Pancreas (tissue), 10 donors: ENCODE measurements around the gene OR4K17. TPM values are rescaled to one million over a fixed set of nuclear protein-coding genes. Genes with fewer than 3 reads are reported as not detected.
"Not testable (repeated sequence)": the region's sequence is repeated elsewhere in the genome, so short reads cannot be mapped to it uniquely, and the experiment has no call there.

Experiments
- ATAC-seq, 4 donors: fragments of 200-7000 bp; cut with Tn5 transposase; one replicate each; pipeline versions ENCODE4 v1.8.0 to v1.9.1; 2020; ENCODE audit warnings: mild to moderate bottlenecking in 4 of 4, moderate library complexity in 4 of 4
- DNase-seq, 6 donors: peaks; one replicate each; pipeline ENCODE4 v3.0.0-alpha.2; 2020
- FAIRE-seq: peaks from 2 replicates; lab custom pipeline; 2012; peaks lifted over from hg19 to GRCh38; lab: Jason Lieb, UNC
- H3K27ac ChIP-seq, 4 donors: fragments of 200-600 bp; sonication (generic); 1 replicate in 3 of 4; 2 replicates in 1 of 4; pipeline versions ENCODE4 v1.5.0 to v1.8.0; 2020
- H3K27me3 ChIP-seq, 4 donors: fragments of 200-600 bp; one replicate each; pipeline ENCODE4 v1.8.0; 2021
- H3K36me3 ChIP-seq, 3 donors: fragments of 200-600 bp; sonication (generic) in 1 of 3; one replicate each; pipeline versions ENCODE4 v1.5.0 to v1.8.0; 2020 to 2021
- H3K4me1 ChIP-seq, 3 donors: fragments of 200-600 bp; one replicate each; pipeline ENCODE4 v1.8.0; 2021
- H3K4me3 ChIP-seq, 4 donors: fragments of 200-600 bp; sonication (generic) in 2 of 4; one replicate each; pipeline versions ENCODE4 v1.5.0 to v1.8.0; 2020 to 2021
- H3K9me3 ChIP-seq, 4 donors: fragments of 200-600 bp; one replicate each; pipeline ENCODE4 v1.8.0; 2021
- WGBS, 2 donors: extraction: QIAGEN DNeasy Blood & Tissue Kit; methylation state at CpG; one replicate each; pipeline ENCODE4 v1.1.7; 2013; 5-methylcytosine and 5-hydroxymethylcytosine counted together
- intact Hi-C, 3 donors: fragments of 100-400 bp; cut with DNase I; formaldehyde crosslinking; loops; one replicate each; pipeline versions ENCODE4 v1.11.1 to v1.14.2; 2022
- polyA plus RNA-seq, 2 donors: library from polyadenylated mRNA; stranded (reverse); fragments of 200-250 nt; gene quantifications; one replicate each; pipeline ENCODE4 v1.2.3, GENCODE V29; 2013
- total RNA-seq, 6 donors: library from RNA; stranded (reverse); fragmentation: NEBNext Ultra II Directional in 4 of 6; extraction: Animal tissue kit (Norgen Biotek cat#: 25700) in 4 of 6; gene quantifications; one replicate each; pipeline versions ENCODE4 v1.2.1 to v1.2.4, GENCODE V29; 2021 to 2023
- TF ChIP-seq, protein P1 (sequence below), 4 donors: fragments of 200-600 bp; sonication (generic) in 3 of 4; IDR thresholded peaks; one replicate each; pipeline versions ENCODE4 v1.5.0 to v1.8.0; 2021; ENCODE audit warnings: antibody characterized with exemption in 4 of 4
- donor health status: healthy with polysubstance abuse.
- donor health status: DM: no; HTN: no; CAD: no; lungs with moderate emphysema.
- donor health status: DM: no; HTN: no; CAD: no.
- donor health status: control.
- donor health status: control.
- donor health status: Bipolar disorder and iron deficiency.
- donor health status: DM: yes; HTN: yes; CAD: no.
- donor health status: DM: no; HTN: no; CAD: no.
- donor health status: DM: no; HTN: no; CAD: no.
- donor health status: DM: yes; HTN: yes; CAD: no.

OR4K17 gene, protein sequence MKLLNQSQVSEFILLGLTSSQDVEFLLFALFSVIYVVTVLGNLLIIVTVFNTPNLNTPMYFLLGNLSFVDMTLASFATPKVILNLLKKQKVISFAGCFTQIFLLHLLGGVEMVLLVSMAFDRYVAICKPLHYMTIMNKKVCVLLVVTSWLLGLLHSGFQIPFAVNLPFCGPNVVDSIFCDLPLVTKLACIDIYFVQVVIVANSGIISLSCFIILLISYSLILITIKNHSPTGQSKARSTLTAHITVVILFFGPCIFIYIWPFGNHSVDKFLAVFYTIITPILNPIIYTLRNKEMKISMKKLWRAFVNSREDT
- total RNA-seq (not detected), polyA plus RNA-seq (not detected)

DNA sequence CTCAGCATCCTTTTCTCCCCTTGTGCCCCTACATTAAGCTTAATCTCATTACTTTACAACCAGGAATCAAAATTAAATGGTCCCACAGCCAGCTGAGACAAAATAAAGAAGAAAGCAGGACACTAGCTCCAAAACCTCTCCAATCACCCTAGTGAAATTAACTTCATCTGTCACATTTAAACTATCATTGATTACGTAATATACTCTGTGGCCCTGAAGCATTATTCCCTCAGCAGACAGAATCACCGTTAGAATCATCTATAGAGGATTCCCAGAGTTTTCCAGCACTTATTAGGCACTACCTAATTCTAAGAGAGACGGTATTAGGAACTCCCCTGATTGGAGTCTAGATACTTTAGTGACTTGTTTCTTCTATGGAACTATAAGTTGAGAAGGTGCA, at the start of gene OR4K17:
TSS of gene OR4K17 (plus strand) at position 302 of the 400 bp plus-strand sequence. CDS start 6,761 bp downstream, outside the sequence.
- no peak for ATAC-seq
- H3K4me1 ChIP-seq = no peaks in the 10 kb centered on the region
- no peaks in the 10 kb centered on the region for H3K27me3 ChIP-seq
- intact Hi-C loops = no loop called here
- H3K27ac ChIP-seq = no peak within 1 kb of the TSS
- H3K36me3 ChIP-seq = no peaks in the 10 kb centered on the region
- TF ChIP-seq, protein P1, sequence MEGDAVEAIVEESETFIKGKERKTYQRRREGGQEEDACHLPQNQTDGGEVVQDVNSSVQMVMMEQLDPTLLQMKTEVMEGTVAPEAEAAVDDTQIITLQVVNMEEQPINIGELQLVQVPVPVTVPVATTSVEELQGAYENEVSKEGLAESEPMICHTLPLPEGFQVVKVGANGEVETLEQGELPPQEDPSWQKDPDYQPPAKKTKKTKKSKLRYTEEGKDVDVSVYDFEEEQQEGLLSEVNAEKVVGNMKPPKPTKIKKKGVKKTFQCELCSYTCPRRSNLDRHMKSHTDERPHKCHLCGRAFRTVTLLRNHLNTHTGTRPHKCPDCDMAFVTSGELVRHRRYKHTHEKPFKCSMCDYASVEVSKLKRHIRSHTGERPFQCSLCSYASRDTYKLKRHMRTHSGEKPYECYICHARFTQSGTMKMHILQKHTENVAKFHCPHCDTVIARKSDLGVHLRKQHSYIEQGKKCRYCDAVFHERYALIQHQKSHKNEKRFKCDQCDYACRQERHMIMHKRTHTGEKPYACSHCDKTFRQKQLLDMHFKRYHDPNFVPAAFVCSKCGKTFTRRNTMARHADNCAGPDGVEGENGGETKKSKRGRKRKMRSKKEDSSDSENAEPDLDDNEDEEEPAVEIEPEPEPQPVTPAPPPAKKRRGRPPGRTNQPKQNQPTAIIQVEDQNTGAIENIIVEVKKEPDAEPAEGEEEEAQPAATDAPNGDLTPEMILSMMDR (IDR thresholded peaks at IDR 0.05) = no peak
- DNase-seq = no peak
- H3K4me3 ChIP-seq = no peak within 1 kb of the TSS
- 52 to 57% methylated on average over 3 of the region's 3 CpGs for WGBS, 2 donors
- FAIRE-seq = no peak
- H3K9me3 ChIP-seq = no peaks in the 10 kb centered on the region

DNA sequence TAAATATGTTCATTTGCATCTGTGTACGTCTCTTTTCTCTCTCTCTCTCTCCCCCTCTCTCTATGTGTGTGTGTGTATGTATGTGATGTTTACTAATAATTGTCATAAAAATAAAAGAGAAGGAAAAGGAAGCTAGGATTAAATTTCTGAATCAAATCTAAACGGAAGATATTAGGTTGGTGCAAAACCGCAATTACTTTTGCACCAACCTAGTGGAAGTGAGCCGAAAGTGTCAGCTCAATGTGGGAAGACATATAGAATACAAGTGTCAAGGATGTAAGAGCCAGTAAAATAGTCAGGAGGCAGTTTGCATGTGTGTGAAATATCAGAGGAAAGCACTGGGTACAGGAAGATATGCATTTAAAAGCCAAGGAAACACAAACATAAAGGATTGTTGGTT, 18.5 kb upstream of the OR4K17 start:
- Histone ChIP-seq H3K9me3 (peaks cover 0 to under 1% (median 0%) of the 10 kb centered on the region in 4 donors), H3K4me1 (no peaks in the 10 kb centered on the region), H3K4me3 (no peak overlapping the region), H3K27ac (no peak overlapping the region), H3K27me3 (no peaks in the 10 kb centered on the region), H3K36me3 (no peaks in the 10 kb centered on the region)
- WGBS, 2 donors = 25 to 40% methylated on average over 4 of the region's 4 CpGs
- TF ChIP-seq, protein P1 (IDR thresholded peaks at IDR 0.05) = no peak
- FAIRE-seq (no peak), ATAC-seq (no peak), DNase-seq (no peak)
- intact Hi-C loops = no loop called here

DNA sequence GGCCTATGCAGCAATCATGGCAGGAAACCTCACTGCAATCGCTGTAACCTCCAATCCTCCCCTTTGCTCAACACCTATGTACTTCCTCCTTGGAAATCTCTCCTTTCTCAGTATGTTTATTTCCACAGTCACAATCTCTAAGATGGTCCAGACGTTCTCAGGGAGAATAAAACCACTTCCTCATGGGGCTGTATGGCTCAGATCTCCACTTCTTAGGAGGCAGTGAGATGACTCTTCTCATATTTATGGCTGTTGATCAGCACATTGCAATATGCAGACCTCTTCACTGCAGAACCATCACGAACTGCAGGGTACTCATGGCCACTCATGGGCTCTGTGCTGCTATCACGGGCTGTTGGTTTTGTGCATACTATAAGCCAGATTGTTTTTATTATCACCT, 17.1 kb upstream of the OR4K17 start:
- 15 to 26% methylated on average over 4 of the region's 4 CpGs for WGBS, 2 donors
- FAIRE-seq = no peak
- Histone ChIP-seq H3K36me3 (no peaks in the 10 kb centered on the region), H3K27ac (no peak overlapping the region), H3K9me3 (peaks cover 0 to 4% (median 0%) of the 10 kb centered on the region in 4 donors), H3K4me1 (no peaks in the 10 kb centered on the region), H3K4me3 (no peak overlapping the region), H3K27me3 (no peaks in the 10 kb centered on the region)
- TF ChIP-seq, protein P1 (IDR thresholded peaks at IDR 0.05) = no peak
- no peak for DNase-seq
- intact Hi-C loops = no loop called here
- ATAC-seq = no peak

DNA sequence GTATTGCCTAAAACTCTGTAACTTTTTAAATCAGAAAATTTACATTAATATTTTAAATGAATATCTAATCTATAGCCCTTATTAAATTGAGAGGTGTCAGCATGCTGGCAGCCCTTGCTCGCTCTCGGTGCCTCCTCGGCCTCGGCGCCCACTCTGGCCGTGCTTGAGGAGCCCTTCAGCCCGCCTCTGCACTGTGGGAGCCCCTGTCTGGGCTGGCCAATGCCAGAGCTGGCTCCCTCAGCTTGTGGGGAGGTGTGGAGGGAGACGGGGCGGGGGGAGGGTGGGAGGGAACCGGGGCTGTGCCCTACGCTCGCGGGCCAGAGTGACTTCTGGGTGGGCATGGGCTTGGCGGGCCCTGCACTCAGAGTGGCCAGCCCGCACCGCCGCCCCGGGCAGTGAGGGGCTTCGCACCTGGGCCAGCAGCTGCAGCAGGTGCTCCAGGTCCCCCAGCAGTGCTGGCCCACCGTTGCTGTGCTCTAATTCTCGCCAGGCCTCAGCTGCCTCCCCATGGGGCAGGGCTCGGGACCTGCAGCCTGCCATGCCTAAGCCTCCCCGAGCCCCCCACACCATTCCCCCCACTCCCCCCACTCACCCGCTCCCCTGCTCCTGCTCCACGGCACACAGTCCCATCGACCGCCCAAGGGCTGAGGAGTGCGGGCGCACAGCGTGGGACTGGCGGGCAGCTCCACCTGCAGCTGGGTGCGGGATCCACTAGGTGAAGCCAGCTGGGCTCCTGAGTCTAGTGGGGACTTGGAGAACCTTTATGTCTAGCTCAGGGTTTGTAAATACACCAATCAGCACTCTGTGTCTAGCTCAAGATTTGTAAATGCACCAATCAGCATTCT, 11.4 kb upstream of the OR4K17 start:
- FAIRE-seq, H3K9me3 ChIP-seq, H3K36me3 ChIP-seq, H3K4me3 ChIP-seq, ATAC-seq, intact Hi-C loops, H3K27me3 ChIP-seq, H3K27ac ChIP-seq, H3K4me1 ChIP-seq: not testable (repeated sequence)
- DNase-seq = peak in 1 of 6 donors; percentile 44
- 74 to 82% methylated on average over 26 to 32 of the region's 32 CpGs for WGBS, 2 donors

DNA sequence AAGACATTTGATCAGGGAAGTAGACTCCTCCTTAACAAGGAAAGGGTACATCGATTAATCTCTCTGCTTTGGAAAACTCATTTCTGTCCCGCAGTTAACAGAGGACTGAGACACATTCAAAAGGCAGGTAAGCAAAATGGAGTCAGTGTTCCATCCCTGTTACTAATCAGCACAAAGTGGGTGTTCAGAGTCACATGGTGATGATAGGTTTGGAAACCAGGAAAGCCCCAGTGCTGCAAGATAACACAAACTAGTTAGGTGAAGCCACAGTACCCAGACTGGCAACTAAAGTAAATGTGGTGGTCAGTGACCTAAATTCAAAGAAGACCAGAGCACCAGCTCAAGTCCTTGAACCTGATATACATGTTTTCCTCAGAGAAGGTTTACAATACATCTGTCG, 1.8 kb downstream of the OR4K17 start:
- H3K36me3 ChIP-seq = no peaks in the 10 kb centered on the region
- no peak for ATAC-seq
- FAIRE-seq = no peak
- intact Hi-C loops = no loop called here
- TF ChIP-seq, protein P1 (IDR thresholded peaks at IDR 0.05) = no peak
- no peaks in the 10 kb centered on the region for H3K9me3 ChIP-seq
- H3K4me3 ChIP-seq = no peak overlapping the region
- no peak overlapping the region for H3K27ac ChIP-seq
- no peaks in the 10 kb centered on the region for H3K27me3 ChIP-seq
- DNase-seq = no peak
- no peaks in the 10 kb centered on the region for H3K4me1 ChIP-seq
- WGBS, 2 donors = 54 to 72% methylated on average over 3 of the region's 3 CpGs
